HUDEP-2 (cell line): ENCODE data around the gene CDYL.
A peak's percentile ranks its signal among the peaks of the same experiment; 100 is the strongest.
"Not testable (repeated sequence)": the region's sequence is repeated elsewhere in the genome, so short reads cannot be mapped to it uniquely, and the experiment has no call there.

ENCODE experiments used
- DNase-seq, 76 experiments: peaks; one replicate each; lab custom pipeline; 2025; ENCODE audit not compliant: unreplicated experiment in 76 of 76; lab: John Stamatoyannopoulos, UW

CDYL gene

GRCh38 chr6:4979426-4979825, 203.2 kb downstream of the CDYL start:
- DNase-seq = no peak

- no peak for DNase-seq
Observed at GRCh38 chr6:4981761-4982160, 205.6 kb downstream of the CDYL start.

DNA sequence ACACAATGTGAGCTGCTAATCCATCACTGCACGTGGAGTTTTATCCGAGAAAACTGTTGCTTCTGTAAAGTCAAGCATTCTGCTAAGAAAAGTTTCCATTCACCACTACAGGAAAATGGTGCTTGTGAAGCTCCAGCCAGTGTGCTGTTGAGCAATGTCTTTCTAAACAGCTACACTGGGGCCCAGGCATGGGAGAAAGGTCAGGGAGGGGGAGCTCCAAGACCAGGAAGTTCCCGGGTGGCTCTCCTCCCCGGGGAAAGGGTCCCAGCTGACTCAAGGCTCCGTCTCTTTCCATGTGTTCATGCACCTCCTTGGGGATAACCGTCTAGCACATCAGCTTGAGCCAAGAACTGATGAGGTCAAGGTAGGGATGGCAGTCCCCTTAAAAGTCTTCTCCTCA, 207.1 kb downstream of the CDYL start:
- DNase-seq = no peak

DNA sequence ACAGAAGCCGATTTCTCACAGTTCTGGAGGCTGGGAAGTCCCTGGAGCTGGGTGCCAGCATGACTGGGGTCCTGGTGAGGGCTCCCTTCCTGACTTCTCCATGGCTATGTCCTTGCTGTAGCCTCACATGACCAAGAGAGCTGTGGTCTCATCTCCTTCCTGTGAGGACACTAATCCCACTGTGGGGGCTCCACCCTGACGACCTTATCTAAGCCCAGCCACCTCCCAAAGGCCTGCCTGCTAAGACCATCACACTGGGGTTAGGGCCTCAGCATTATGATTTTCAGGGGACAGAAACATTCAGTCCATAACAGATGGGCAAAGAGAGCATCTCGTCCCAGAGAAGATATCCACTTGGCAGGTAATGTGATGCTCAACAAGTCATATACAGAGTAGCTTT, 210.8 kb downstream of the CDYL start:
- no peak for DNase-seq

DNA sequence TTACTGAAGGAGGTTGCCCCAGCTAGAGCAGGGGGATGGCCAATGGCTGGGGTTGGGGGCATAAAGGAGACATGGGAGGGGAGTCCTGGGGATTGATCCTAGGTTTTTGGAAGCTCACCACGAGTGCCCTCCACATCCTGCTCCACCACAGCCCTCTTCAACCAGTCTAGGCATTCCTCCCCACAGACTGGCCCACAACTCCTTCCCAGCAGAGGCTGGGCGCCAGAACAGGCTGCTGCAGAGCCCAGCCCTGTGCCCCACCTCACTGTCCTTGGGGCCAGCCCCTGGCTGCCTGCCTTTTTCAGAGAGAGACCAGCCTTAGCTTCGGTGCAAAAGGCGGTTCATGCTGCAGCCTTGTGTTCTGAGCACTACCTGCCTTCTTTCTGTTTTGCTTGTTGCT, 211.2 kb downstream of the CDYL start:
- DNase-seq = no peak

DNA sequence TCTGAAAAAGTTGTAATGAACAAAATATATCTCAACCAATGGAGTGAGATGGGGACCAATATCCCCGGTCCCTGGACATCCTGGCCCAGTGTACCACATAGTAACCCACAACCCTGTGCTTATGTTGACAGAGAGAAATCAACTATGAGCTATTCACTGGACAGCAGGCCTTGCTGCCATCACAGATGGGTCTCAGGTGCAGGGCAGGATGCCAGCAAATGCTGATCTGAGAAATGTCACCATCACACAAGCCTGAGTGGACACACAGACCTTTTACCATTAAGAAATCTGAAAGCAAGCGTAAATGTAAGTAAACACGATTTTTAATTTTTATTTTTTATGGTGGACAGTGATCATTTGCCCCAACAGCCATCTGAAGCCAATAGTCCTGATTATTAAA, 218.5 kb downstream of the CDYL start:
- no peak for DNase-seq

DNA sequence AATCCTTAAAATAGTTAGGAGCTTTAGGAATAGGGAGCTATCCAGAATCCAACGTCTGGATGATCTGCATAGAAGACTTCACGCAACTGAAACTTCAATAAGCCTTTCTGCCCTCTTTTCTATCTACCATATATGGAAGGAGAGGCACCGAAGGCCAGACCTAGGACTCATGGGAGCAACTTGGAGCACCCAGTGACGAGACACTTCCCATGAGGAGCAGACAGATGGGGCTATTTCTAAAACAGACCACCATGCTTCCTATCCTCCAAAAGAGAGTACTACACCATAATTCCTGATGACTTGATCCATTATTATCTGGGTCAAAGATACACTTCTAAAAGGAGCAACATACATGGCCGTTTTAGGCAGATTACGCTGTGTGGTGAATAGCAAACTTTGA, 221.7 kb downstream of the CDYL start:
- DNase-seq = no peak

- no peak for DNase-seq
Observed at GRCh38 chr6:4999586-4999985, 223.4 kb downstream of the CDYL start.

DNA sequence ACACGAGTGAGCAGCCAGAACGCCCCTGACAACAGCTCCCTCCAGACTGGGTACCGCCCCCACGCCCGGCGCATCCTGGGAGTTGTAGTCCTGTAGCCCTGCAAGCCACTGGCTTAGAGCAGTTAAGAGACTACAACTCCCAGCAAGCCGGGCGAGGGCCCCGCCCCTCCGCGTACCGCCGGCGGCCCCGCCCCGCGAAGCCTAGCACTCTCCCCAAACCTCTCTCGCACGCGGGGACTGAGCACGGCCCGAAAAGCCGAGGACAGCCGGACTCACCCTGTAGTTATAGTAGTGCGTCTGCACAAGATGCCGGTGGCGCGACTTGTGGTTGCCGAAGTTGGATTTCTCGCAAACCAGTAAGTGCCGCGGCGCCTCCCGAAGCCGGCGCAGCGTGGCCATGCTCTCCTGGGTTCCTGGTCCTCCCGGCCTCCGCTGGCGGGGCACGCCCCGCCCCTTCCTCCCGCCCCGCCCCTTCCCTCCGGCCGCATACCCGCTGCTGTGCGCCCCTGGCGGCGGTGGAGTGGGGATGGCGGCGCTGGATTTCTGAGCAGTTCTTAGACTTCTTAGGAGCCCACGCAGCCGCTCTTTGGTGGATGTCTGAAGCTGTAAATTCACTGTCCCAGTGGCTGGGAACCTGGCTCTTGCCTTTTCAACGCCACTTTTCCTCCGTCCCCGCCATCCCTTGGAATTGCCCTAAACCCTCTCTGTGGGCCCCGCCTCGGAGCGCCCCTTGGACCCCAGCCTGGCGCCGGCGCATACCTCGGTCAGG, 227.6 kb downstream of the CDYL start, which contains the start of gene RPP40:
TSS of gene RPP40 (minus strand) at position 434 of the 769 bp plus-strand sequence. CDS start at position 399, 35 bp downstream.
- DNase-seq = peak; percentile 65 to 100 (median 99)

DNA sequence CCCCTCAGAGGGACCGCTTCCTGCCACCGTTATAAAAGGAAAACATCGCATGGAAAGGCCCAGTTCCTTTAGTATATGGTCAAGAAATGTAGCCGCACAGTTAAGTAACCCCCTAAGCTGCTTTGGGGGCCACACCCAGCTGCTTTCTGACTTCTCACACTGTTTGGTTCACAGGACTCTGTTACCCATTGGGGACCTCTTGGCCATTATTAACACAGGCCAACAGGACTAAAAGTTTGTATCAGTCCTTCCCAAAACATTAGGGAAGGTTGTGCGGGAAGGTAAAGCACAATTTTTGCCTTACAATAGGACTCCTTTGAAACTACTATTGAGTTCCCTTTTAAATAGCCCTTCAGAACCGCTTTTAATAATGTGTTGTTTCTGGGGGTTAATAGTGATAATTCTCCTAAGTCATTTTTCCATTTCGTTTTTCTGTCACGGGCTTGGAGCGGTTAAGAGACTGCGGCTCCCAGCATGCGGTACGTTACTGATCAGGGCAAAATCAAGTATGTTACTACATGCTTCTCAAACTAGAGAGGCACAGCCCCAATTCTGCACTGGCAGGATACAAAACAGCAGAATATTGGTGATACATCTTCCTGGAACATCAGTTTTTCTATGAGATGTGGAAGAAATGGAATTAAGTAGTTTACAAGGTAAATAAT, 228.3 kb downstream of the CDYL start:
- DNase-seq = peak in 11 of 76 experiments; percentile 8 to 58 (median 40)

DNA sequence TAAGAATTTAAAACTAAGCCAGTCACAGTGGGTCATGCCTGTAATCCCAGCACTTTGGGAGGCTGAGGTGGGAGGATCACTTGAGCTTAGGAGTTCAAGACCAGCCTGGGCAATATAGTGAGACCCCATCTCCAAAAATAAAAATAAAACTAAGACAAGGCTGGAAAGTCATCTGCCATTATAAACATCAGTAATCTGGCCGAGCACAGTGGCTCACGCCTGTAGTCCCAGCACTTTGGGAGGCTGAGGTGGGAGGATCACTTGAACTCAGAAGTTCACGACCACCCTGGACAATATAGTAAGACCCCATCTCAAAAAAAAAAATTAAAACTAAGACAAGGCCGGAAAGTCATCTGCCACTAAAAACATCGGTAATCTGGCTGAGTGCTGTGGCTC, 228.8 kb downstream of the CDYL start:
- not testable (repeated sequence) for DNase-seq
